SKM-1 treated with dmso at 0.1 percent for 144 hours (cell line): ENCODE data around the gene TNFRSF19.

ENCODE experiments used
- DNase-seq: peaks from one replicate; lab custom pipeline; 2025; ENCODE audit not compliant: unreplicated experiment; lab: John Stamatoyannopoulos, UW

The TNFRSF19 gene

GRCh38 chr13:23680845-23681669 is 110.8 kb downstream of the TNFRSF19 start:
- DNase-seq: no peak

- no peak for DNase-seq
These were observed 112.9 kb downstream of the TNFRSF19 start for GRCh38 chr13:23683084-23683483.

- DNase-seq: no peak
These were observed 114.4 kb downstream of the TNFRSF19 start for GRCh38 chr13:23684647-23685046.

- DNase-seq: no peak
These were observed 115.2 kb downstream of the TNFRSF19 start for GRCh38 chr13:23685416-23685815.

GRCh38 chr13:23686948-23687347 is 116.7 kb downstream of the TNFRSF19 start:
- no peak for DNase-seq

- no peak for DNase-seq
These were observed 117.4 kb downstream of the TNFRSF19 start for GRCh38 chr13:23687614-23688013.

- no peak for DNase-seq
These were observed 118.1 kb downstream of the TNFRSF19 start for GRCh38 chr13:23688336-23688735.

GRCh38 chr13:23690668-23691067 is 120.5 kb downstream of the TNFRSF19 start:
- DNase-seq: no peak

GRCh38 chr13:23692816-23693215 is 122.6 kb downstream of the TNFRSF19 start:
- no peak for DNase-seq

GRCh38 chr13:23695196-23695595 is 125.0 kb downstream of the TNFRSF19 start:
- DNase-seq: no peak

- no peak for DNase-seq
These were observed 125.7 kb downstream of the TNFRSF19 start for GRCh38 chr13:23695711-23696464.

- no peak for DNase-seq
These were observed 126.4 kb downstream of the TNFRSF19 start for GRCh38 chr13:23696610-23697009.

GRCh38 chr13:23697772-23698313 is 127.6 kb downstream of the TNFRSF19 start:
- no peak for DNase-seq

GRCh38 chr13:23699271-23699670 is 129.1 kb downstream of the TNFRSF19 start:
- DNase-seq: no peak

- no peak for DNase-seq
These were observed 131.0 kb downstream of the TNFRSF19 start for GRCh38 chr13:23701186-23701585.

- DNase-seq: no peak
These were observed 131.4 kb downstream of the TNFRSF19 start for GRCh38 chr13:23701636-23702035.

GRCh38 chr13:23703246-23703860 is 133.1 kb downstream of the TNFRSF19 start:
- DNase-seq: no peak

- no peak for DNase-seq
These were observed 135.4 kb downstream of the TNFRSF19 start for GRCh38 chr13:23705583-23705982.

GRCh38 chr13:23707674-23708073 is 137.5 kb downstream of the TNFRSF19 start:
- DNase-seq: peak; percentile 4

GRCh38 chr13:23709536-23709935 is 139.3 kb downstream of the TNFRSF19 start:
- no peak for DNase-seq

GRCh38 chr13:23710366-23710765 is 140.2 kb downstream of the TNFRSF19 start:
- DNase-seq: no peak

- DNase-seq: no peak
These were observed 141.1 kb downstream of the TNFRSF19 start for GRCh38 chr13:23711355-23711754.
